DMS53 treated with DMSO at 0.1 percent for 48 hours (cell line): ENCODE data around the gene LIMK2.
"Not testable (repeated sequence)": the region's sequence is repeated elsewhere in the genome, so short reads cannot be mapped to it uniquely, and the experiment has no call there.

Experiments used
- DNase-seq: peaks from one replicate; lab custom pipeline; 2025; ENCODE audit not compliant: unreplicated experiment; lab: John Stamatoyannopoulos, UW

The LIMK2 gene

DNA sequence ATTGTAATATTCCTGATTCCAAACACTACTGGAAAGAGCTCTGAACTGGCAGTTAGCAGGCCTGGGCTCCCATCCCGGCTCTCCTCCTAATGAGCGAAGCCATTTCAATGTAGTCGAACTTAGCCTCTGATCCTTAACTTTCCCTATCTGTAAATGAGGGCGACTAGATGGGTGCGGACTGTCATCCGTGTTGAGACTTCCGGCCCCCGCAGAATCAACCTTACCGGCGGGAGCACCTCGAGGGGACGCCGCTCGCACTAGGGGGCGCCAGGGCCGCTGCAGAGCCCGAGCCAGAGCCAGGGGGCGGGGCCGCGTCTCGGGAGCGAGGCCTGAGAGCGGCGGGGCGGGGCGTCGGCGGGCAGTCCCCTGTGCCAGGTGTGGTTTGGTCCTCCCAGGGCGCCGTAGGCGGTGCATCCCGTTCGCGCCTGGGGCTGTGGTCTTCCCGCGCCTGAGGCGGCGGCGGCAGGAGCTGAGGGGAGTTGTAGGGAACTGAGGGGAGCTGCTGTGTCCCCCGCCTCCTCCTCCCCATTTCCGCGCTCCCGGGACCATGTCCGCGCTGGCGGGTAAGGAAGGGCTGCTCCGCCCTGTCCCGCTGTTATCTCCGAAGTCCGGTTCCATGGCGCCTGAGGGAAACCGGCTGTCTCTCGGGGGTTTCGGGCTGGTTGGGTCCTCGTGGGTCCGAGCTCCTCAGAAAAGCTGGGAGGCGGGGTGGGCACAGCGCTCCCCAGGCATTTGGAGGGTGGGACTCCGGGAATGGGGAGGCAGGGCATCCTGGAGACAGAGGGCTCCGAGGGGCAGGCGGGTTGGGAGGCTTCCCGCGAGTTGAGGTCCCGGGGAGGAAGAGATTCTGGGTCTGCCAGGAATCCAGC lies at the start of gene LIMK2:
Gene LIMK2, plus strand, starts transcription at position 437 of the 869 bp plus-strand sequence. Its CDS starts 111 bp downstream, at position 548.
- DNase-seq, result peak; percentile 44

DNA sequence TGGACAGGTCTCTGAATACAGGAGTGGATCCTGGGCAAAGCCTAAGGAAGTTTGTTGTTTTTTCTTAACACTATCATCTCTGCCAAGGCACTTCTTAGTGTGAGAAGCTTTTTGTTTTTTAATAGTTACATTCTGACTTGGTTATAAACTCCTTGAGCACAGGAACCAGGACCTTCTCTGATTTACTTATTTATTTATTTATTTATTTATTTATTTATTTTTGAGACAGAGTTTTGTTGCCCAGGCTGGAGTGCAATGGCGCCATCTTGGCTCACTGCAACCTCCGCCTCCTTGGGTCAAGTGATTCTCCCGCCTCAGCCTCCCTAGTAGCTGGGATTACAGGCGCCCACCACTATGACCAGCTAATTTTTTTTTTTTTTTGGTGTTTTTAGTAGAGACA lies 41.1 kb upstream of the LIMK2 start:
- no peak for DNase-seq

DNA sequence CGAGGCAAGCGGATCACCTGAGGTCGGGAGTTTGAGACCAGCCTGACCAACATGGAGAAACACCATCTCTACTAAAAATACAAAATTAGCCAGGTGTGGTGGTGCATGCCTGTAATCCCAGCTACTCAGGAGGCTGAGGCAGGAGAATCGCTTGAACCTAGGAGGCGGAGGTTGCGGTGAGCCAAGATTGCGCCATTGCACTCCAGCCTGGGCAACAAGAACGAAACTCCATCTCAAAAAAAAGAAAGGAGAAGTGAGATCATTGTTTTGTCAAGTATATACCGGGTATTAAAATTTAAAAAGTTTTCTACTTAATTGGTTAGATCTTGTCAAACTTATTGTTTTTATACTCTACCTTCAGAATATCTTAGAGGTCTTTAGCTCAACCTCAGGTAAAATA lies 40.4 kb upstream of the LIMK2 start:
- not testable (repeated sequence) for DNase-seq

DNA sequence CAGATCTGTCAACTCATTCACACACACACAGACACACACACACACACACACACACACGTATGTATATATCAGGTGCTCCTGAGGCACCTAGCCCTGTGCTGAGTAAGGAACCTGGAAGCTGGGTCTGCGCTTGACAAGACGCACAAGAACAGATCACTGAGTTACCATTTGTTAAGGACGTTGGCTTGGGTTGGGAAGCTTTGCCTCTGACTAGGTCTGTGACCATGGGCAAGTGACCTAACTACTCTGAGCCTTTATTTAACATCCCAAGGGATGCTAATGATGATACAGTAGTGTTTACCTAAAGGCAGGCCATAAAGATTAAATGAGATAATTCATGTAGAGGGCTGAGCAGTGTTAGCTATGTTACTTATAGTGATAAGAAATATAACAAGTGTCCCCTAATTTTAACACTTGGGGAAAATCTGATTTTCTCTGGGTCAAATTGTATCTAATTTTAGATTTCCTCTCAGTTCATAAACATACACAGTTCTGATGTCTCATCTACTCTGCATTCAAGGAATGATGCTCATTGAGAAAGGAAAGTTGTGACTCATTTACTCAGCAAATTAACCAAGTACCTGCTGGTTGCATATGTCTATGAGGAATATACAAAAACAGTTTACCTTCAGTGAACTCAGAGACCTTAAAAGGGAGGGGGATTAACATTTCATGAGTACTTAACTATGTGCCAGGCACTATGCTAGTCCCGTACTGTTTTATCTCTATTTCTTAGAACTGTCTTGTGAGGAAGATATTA lies 38.5 kb upstream of the LIMK2 start:
- DNase-seq, result no peak

DNA sequence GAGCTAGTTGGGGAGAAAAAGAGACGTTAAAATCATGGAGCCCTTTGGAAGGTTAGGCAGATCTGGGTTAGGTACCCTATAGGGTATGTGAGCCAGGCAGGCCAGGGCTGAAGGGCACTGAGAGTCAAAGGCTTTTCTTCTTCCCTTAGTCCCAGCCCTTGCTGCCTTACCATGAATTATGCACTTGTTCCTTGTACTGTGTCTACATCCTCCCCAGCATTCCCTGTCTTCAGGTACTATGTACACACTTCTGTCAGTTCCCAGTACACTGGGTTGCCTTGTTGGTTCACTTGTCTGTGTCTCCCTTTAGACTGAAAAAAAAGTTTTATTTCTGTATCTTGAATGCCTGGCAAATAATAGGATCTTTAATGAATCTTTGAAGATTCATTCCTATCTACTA lies 35.2 kb upstream of the LIMK2 start:
- DNase-seq, result no peak

DNA sequence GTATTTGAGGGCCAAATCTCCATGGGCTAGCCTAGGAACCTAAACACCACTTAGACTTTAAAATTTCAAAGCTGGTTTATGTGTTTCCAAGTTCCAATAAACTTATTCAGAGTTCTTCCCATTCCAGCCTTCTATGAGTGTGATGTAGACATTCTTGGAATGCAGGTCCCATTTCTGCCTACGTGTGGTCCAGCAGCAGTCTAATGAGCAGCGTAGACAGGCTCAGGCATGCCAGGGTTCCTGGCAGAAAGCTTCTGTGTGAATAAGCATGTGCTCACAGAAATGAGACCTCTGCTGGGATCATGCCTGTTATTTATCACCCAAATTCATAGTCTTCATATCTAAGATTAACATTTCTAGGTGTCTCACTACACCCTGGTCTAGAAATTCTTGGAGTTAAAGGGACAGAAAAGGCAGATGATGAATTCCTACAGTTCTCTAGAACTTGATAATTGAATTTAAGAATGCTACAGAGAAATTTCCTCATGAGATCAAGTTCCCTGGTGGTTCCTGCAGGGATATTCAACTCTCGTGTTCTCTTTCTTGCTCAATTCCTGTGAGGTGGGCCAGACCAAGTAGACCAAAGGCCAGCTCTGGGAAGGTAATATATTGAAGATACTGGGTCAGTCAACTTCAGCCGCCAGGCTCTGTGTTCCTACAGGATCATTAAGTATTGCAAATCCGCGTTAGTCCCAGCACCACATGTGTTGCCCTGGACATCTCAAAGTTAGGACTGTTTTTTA lies 34.5 kb upstream of the LIMK2 start:
- no peak for DNase-seq

DNA sequence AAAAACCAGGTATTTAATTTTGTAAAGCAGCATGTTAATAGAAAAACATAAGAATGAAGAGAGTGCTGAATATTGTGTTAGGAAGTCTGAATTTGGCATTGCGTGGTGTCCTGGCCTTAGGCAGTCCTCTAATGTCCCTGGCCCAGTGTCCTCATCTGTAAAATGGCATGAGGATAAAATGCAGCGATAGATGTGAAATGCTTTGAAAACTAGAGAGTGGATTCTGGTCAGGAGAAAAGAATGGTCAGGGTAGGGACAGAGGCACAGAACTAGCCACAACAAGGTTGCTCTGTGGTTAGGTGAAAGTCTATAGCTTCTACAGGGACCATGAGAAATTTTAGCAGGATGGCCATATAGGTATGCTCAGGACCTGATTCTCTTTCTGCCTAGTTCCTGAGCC lies 33.2 kb upstream of the LIMK2 start:
- DNase-seq, result no peak

DNA sequence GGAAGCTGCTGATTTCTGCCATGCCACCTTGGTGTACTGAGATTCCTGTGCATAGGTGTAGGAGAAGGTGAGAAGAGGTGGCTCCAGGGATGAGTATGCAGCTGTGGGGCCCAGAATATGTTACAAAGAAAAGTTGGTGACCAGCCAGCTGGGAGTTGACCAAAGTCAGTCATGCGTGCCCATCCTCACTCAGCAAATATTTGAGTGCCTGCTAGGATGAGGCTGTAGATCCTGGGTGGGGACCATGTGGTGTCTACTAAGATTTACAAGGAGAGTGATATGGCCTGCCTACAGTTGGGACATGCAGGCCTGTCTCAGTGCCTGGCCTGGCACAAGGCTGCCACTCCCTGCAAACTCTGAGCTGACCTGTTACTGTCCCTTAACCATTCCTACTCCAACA lies 32.8 kb upstream of the LIMK2 start:
- DNase-seq, result peak; percentile 38

DNA sequence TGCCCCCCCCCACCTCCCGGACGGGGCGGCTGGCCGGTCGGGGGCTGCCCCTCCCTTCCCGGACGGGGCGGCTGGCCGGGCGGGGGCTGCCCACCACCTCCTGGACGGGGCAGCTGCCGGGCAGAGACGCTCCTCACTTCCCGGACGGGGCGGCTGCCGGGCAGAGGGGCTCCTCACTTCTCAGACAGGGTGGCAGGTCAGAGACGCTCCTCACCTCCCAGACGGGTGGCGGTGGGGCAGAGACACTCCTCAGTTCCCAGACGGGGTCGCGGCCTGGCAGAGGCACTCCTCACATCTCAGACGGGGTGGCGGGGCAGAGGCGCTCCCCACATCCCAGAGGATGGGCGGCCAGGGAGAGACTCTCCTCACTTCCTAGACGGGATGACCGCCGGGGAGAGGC lies 28.1 kb upstream of the LIMK2 start:
- DNase-seq, result no peak

DNA sequence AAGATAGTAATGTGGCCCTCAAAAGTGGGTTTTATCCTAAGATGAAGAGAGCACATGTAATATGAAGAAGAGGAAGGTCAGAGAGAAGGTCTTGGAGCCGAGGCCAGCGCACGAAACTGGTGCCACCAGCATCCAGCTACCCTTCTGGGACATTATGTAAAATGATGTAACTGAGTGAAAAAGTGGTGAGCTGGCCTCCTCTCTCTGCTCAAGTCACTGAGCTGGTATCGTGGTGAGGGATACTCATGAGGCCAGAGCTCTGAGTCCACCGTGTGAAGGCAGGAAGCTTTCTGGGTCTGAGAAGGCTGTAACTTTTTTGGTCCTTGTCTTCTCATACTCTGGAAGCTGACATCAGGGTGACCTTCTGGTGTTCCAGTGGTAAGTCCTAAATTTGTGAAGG lies 27.0 kb upstream of the LIMK2 start:
- no peak for DNase-seq

DNA sequence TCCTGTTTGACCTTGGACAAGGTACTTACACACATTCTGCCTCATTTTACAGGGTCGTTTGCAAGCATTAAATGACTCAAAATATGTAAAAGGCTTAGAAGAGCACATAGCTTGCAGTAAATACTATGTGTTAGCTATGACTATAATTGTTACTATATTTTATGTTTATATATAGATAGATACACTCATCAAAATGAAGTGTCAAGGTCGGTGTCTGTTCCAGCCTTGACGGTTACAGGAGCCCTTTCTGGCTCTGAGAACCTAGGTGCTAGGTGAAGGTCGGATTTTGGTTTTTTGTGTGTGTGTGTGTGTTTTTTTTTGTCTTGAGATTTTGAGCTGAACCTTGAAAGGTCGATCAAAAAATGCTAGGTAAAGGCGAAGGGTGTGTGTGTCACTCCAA lies 24.5 kb upstream of the LIMK2 start:
- no peak for DNase-seq

DNA sequence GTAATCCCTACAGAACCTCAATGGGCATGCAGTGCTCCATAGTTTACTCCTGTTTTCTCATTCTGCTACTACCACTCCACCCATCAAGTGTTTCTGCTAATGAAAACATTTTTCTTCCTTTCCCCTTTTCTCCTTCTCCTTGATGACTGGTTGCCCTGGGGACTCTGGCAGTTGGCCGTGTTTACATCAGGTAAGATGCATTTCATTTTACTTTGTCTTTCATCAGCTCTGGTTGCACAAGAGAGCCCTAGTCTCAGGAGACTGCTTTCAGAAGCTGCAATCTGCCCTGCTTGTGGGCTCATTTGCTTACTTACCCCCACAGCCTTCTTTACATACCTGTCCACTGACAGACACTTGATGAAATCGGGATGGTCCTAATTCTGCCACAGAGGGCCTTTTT lies 19.6 kb upstream of the LIMK2 start:
- DNase-seq, result no peak

DNA sequence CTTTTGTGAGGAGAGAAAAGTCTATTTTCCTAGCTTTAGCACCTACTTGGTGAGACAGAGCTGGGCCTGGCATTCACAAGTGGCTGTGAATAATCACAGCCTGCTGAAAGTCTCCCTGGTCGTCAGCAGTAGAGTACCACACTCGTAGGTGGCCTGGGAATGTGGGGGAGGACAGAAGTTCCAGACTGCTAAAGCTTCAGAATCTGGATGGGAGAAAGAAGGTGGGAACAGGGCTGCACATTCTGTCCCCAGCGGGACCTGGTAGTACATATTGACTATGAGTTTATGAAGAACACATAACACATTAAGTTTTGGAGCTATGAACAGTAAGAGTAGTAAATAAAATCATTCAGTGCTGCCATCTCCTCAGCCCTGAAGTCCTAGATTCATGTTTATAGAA lies 19.0 kb upstream of the LIMK2 start:
- no peak for DNase-seq

DNA sequence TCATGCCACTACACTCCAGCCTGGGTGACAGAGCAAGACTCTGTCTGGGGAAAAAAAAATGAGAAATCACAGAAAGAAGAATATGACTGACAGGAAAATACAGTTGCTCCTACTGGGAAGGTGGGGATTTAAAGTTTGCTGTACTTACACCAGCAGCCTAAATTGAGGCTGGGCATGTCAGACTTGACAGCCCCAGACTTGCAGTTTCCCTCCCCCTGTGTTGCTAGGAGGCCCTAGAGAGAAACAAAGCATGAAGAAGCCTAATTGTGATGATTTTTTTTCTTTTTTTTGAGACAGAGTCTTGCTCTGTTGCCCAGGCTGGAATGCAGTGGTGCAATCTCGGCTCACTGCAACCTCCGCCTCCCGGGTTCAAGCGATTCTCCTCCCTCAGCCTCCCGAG lies 17.4 kb upstream of the LIMK2 start:
- DNase-seq, result not testable (repeated sequence)

DNA sequence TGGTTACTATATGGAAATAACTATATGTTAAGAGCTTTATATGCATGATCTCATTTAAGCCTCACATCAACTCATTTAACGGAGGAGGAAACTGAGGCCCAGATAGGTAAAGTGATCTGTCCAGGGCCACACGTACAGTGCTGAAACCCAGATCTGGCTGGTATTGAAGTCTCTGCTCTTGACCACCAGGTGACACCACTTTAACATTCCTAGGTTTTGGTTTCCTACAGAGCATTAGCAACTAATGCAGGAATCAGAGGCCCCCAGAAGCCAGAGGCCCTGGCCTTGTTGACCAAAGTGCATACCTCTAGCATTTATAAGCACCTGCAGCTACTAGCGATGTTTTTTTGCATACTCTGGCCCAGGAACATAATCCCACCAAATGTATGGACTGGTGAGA lies 12.9 kb upstream of the LIMK2 start:
- no peak for DNase-seq

DNA sequence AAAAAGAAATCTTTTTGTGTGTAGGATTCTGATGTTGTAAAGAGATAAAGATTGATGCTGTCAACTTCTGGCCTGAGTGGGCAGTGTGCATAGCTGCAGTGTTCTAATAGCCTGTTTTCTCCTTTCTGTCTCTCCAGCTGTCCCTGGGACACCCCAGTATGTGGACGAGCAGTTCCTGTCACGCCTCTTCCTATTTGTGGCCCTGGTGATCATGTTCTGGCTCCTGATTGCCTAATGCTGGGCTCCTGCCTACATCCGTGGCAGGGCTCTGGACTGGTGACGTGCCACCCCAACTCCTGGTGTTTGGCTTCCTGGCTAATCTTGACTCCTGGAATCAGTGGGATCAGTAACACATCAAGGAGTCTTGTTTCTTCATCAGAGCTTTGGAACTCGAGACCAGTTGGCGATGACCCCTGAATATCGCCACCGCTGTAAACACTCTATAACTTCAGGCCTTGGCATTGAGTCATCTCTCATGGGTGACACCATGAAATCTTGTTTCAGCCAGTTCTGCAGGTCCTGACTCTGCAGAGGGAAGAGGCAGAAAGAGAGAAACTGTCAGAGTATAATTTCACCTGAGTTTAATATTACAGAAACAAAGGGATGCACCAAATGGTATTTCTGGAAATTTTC lies 7.6 kb upstream of the LIMK2 start:
- not testable (repeated sequence) for DNase-seq

DNA sequence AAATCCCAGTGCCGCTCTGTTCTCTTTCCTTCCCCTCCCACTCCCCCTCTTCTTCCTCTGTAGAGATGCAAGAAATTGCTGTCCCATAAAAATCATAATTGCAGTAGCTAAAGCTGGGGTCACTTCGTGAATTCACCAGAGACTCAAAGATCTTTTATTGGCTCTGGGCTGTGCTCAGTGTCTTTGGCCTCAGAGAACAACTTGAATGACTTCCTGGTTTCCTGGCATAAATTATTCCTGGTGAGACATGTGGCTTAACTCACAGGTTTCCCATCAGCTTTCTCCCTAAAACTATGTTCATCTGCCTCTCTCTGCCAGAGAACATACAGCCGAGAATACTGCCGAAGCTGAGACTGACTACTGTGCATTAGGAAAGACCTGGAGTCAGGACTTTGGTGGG lies 7.0 kb upstream of the LIMK2 start:
- DNase-seq, result not testable (repeated sequence)

DNA sequence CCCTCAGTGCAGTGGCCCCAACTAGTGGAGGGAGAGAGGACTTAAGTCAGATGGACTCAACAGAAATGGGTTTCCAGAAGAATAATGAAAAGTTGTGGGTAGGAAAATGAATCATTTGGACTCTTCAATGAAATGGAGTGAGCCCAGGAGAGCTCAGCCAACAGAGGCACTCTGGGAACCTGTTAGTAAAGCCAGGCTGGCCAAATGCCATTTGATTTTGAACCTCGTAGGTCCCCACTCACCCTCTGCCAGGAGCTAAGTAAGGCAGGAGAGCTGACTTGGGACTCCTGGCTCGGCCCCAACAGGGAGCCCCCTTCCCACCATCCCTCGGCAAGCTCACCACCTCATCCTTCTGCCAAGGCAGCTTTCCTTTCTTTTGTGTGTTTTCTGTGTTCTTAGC lies 5.6 kb upstream of the LIMK2 start:
- not testable (repeated sequence) for DNase-seq

DNA sequence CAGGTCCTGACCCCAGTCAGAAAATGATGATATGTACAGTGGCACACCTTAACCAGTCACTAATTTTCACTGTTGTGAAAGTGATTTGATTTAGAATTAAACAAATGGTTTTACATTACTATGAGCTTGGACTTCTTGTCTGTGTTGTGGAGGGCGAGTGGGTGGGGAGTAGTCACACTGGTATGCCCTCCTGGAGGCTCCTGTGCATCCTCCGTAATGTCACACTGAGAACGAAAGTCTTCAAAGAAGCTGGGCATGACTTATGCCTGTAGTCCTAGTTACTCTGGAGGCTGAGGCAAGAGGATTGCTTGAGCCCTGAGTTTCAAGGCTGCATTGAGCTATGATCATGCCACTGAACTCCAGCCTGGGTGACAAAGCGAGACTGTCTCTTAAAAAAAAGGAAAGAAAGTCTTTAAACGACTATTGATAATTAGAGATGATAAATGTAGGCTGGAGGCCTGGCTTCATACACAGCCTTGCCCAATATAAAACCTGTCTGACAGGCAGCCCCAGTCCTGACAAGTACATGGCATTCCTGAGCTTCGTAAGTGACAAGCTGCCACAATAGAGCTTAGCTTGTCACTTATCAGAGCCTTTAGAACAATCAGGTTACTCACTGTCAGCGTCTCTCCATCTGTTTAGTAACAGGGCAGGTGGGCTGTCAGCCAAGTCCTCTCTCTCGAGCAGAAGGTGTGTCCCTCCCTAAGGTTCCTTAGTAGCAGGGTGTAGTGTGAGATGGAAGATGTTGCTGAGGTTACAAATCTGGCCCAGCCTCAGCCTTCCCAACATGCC lies 5.0 kb upstream of the LIMK2 start:
- no peak for DNase-seq
